GM23248 (cell line): ENCODE data around the gene TMIGD1. TPM values are rescaled to one million over a fixed set of nuclear protein-coding genes. Genes with fewer than 3 reads are reported as not detected.

ENCODE experiments used
- DNase-seq: peaks from one replicate; pipeline ENCODE4 v3.0.0-alpha.2; 2015
- H2AFZ ChIP-seq: fragments of 200-600 bp; sonication (generic); 2 replicates; pipeline ENCODE4 v1.6.1; 2016; ENCODE audit warnings: antibody characterized with exemption
- H3F3A ChIP-seq: fragments of 200-600 bp; sonication (generic); 2 replicates; pipeline ENCODE4 v1.6.1; 2016; ENCODE audit warnings: mild to moderate bottlenecking, antibody characterized with exemption, mixed run types; ENCODE audit not compliant: insufficient read depth
- H3K27ac ChIP-seq: fragments of 200-600 bp; sonication (generic); 2 replicates; pipeline ENCODE4 v1.5.1; 2016; ENCODE audit warnings: mild to moderate bottlenecking
- H3K27me3 ChIP-seq: fragments of 200-600 bp; sonication (generic); replicated peaks from 2 replicates; pipeline ENCODE4 v1.6.1; 2016; ENCODE audit warnings: mild to moderate bottlenecking; ENCODE audit not compliant: insufficient read depth
- H3K36me3 ChIP-seq: fragments of 200-600 bp; sonication (generic); 2 replicates; pipeline ENCODE4 v1.6.1; 2016; ENCODE audit warnings: low read depth, mild to moderate bottlenecking
- H3K4me1 ChIP-seq: fragments of 200-600 bp; sonication (generic); 2 replicates; pipeline ENCODE4 v1.6.1; 2016; ENCODE audit warnings: mild to moderate bottlenecking; ENCODE audit not compliant: insufficient read depth
- H3K4me2 ChIP-seq: fragments of 200-600 bp; sonication (generic); one replicate; pipeline ENCODE4 v1.6.1; 2016; ENCODE audit warnings: mild to moderate bottlenecking; ENCODE audit not compliant: unreplicated experiment
- H3K4me3 ChIP-seq: fragments of 200-600 bp; sonication (generic); 2 replicates; pipeline ENCODE4 v1.5.1; 2016; ENCODE audit warnings: mild to moderate bottlenecking
- H3K79me2 ChIP-seq: fragments of 200-600 bp; sonication (generic); 2 replicates; pipeline ENCODE4 v1.6.1; 2016; ENCODE audit warnings: mild to moderate bottlenecking; ENCODE audit not compliant: insufficient read depth
- H3K9ac ChIP-seq: fragments of 200-600 bp; sonication (generic); 2 replicates; pipeline ENCODE4 v1.6.1; 2016; ENCODE audit warnings: mild to moderate bottlenecking
- H3K9me2 ChIP-seq: fragments of 200-600 bp; sonication (generic); 2 replicates; pipeline ENCODE4 v1.6.1; 2016; ENCODE audit warnings: mixed run types, mild to moderate bottlenecking, moderate library complexity; ENCODE audit not compliant: insufficient read depth
- H3K9me3 ChIP-seq: fragments of 200-600 bp; sonication (generic); one replicate; pipeline ENCODE4 v1.6.1; 2017; ENCODE audit warnings: low read depth
- H4K20me1 ChIP-seq: fragments of 200-600 bp; sonication (generic); 2 replicates; pipeline ENCODE4 v1.6.0; 2016; ENCODE audit not compliant: insufficient read depth
- EZH2 ChIP-seq: fragments of 200-600 bp; sonication (generic); IDR thresholded peaks from 2 replicates; pipeline ENCODE4 v1.6.1; 2018; ENCODE audit warnings: antibody characterized with exemption, mild to moderate bottlenecking; ENCODE audit not compliant: insufficient read depth, poor library complexity, severe bottlenecking
- EZH2phosphoT487 ChIP-seq: fragments of 200-600 bp; sonication (generic); IDR thresholded peaks from 2 replicates; pipeline ENCODE4 v1.6.1; 2018; ENCODE audit warnings: antibody characterized with exemption, moderate library complexity, mild to moderate bottlenecking, low read depth; ENCODE audit not compliant: insufficient read depth
- WGBS, 2 experiments: methylation state at CpG; one replicate each; pipeline ENCODE4 v1.1.6; 2015 to 2017; ENCODE audit warnings: low lambda C conversion rate in 2 of 2, low coverage in 1 of 2; ENCODE audit errors: missing lambda C conversion rate in 2 of 2; 5-methylcytosine and 5-hydroxymethylcytosine counted together
- in situ Hi-C: fragments of 300-500 bp; cut with MboI; formaldehyde crosslinking; loops from 2 replicates; pipeline ENCODE4 v1.15.0; 2020
- polyA plus RNA-seq: library from polyadenylated mRNA; unstranded; fragments of >200 nt; fragmentation: Nextera tagmentation; extraction: Ambion mirVana; gene quantifications from 2 replicates; pipeline ENCODE4 v1.2.1, GENCODE V29; 2016
- total RNA-seq: library from RNA; depleted of rRNA; stranded (reverse); fragments of >200 nt; shearing (Covaris generic); gene quantifications from 2 replicates; pipeline ENCODE4 v1.2.3, GENCODE V29; 2014

The TMIGD1 gene
- total and polyA plus RNA-seq, 2 experiments from 2014 or later: not detected

DNA sequence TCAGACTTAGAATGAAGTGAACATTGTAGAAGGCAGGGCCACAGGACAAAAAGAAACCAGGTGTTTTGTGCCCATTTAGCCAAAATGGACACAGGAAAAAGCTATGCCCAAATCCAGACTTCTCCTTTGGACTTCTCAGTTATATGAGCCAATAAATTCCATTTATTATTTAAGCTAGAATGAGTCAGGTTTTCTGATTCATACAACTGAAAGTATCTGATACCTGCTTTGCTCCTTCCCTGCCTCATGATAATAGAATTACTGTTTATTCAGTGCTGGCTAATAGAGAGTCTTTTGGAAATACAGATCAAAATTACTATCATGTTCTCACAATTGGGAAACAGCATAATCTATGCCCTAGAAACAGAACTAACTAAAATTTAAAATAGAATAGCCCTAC is 36.1 kb upstream of the TMIGD1 start:
- peak; percentile 67 for DNase-seq
- no peaks in the 10 kb centered on the region for H3K9me3 ChIP-seq
- no peaks in the 10 kb centered on the region for H3K36me3 ChIP-seq
- no peak overlapping the region for H3K4me3 ChIP-seq
- H2AFZ ChIP-seq: no peak overlapping the region
- H4K20me1 ChIP-seq: no peaks in the 10 kb centered on the region
- in situ Hi-C loops: no loop called here
- no peaks in the 10 kb centered on the region for H3K79me2 ChIP-seq
- no peak overlapping the region for H3K9ac ChIP-seq
- H3K4me2 ChIP-seq: no peak overlapping the region
- TF ChIP-seq EZH2phosphoT487: no peak
- no peak for TF ChIP-seq EZH2
- H3K9me2 ChIP-seq: no peaks in the 10 kb centered on the region
- H3K27ac ChIP-seq: no peak overlapping the region
- H3K27me3 ChIP-seq: no peaks in the 10 kb centered on the region
- H3F3A ChIP-seq: peaks cover 22% of the 10 kb centered on the region
- H3K4me1 ChIP-seq: peaks cover 19% of the 10 kb centered on the region

DNA sequence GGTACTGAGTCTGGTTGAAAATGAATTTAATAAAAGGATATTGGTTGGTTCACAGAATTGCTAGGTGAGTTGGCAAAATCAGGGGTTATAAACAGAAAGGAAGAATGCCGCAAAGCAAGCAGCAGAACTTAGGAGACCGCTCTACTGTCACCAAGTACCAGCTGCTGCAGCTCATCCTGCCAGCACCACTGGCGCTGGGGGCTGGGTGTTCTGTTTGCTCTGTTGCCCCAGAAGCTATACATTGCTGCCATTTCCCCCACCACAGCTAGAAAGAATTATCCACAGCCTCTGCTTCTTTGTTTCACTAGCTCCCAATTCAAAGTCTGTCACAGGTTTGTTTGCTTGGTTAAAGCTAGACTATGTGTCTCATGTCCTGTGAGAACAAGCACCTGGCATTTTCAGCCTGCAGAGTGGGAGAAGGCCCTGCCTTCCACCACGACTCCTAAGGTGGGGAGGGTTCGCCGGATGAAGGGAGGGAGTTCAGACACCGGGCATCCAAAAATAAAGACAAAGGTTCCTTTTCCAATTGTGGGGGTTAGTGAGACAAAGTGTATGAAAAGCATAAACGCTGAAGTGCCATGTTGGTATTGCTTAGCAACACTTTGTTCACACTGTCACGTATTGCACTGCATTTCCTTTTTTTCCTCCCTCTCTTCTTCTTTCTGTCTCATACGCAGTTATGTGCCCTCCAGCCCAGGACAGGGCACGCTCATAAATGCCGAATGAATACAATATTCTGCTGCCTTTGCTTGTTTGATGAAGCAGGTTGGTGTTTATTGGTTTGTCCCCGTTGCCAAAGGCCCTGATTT is 35.3 kb upstream of the TMIGD1 start:
- Histone ChIP-seq H3K4me1 (peaks cover 23% of the 10 kb centered on the region), H3K4me3 (no peak overlapping the region), H3K9ac (no peak overlapping the region), H3F3A (peaks cover 24% of the 10 kb centered on the region), H3K9me2 (no peaks in the 10 kb centered on the region), H2AFZ (no peak overlapping the region), H4K20me1 (no peaks in the 10 kb centered on the region), H3K4me2 (no peak overlapping the region), H3K36me3 (no peaks in the 10 kb centered on the region), H3K27me3 (no peaks in the 10 kb centered on the region), H3K9me3 (no peaks in the 10 kb centered on the region), H3K79me2 (no peaks in the 10 kb centered on the region), H3K27ac (no peak overlapping the region)
- WGBS, 2 experiments: 80 to 83% methylated on average over 13 of the region's 13 CpGs
- no peak for DNase-seq
- in situ Hi-C loops: no loop called here
- TF ChIP-seq EZH2 (no peak), EZH2phosphoT487 (no peak)

DNA sequence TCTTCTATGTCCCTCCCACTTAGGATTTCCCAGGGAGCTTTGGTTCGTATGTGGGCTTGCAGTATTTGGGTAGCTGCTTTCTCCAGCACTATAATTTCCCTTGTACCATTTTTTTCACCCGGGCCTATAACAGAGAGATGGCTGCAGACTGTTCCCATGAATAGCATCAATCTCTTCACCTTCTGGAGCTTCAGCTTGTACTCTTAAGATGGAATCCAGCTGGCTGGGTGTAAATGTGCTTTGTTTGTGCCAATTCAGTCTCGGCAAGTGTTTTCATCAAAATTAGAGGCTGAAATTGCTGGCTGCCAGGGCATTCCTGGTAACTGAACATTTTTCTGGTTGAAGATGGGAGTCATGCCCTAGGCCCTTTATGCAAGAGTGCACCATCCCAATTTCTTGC is 32.7 kb upstream of the TMIGD1 start:
- 84 to 86% methylated on average over 3 of the region's 3 CpGs for WGBS, 2 experiments
- no peak for TF ChIP-seq EZH2phosphoT487
- no peak for TF ChIP-seq EZH2
- no peak for DNase-seq

DNA sequence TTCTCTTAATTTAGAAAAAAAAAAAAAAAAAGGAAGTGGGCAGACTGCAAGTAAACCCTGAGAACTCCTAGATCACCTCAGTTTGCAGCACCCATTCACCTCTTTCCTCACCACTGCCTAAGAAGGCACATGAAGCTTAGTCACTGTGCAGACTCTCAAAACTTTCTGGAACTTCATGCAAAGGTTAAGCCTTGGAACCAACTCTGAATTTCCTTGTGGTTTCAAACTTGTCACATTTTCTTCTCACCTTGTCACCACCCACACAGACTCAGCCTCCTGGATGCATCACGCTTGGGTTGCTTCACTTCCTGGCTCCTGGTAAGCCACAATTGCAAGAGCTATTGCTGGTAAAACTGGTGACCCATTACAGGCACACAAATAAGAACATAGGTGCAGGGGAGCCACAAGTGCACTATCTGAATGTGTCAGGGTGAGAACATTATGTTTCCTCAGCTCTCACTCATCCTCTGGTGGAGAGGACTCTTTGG is 29.9 kb upstream of the TMIGD1 start:
- Histone ChIP-seq H3K36me3 (no peaks in the 10 kb centered on the region), H3K4me1 (peaks cover 13% of the 10 kb centered on the region), H3K9ac (no peak overlapping the region), H3K9me2 (no peaks in the 10 kb centered on the region), H3K4me3 (no peak overlapping the region), H2AFZ (no peak overlapping the region), H3K4me2 (peak overlapping the region; percentile 47), H3K27ac (peak overlapping the region; percentile 58), H3K9me3 (no peaks in the 10 kb centered on the region), H3K27me3 (no peaks in the 10 kb centered on the region), H4K20me1 (no peaks in the 10 kb centered on the region), H3F3A (peaks cover 15% of the 10 kb centered on the region), H3K79me2 (no peaks in the 10 kb centered on the region)
- DNase-seq: peak; percentile 94
- WGBS, 2 experiments: 0% methylated on average over 1 of the region's 1 CpG
- TF ChIP-seq EZH2: no peak
- 0 out of 2 replicates have a peak, but pooled peaks have one; percentile 64 for TF ChIP-seq EZH2phosphoT487
- in situ Hi-C loops: no loop called here

More for the DNA sequence above, 32.7 kb upstream of the TMIGD1 start:
- H3K9ac ChIP-seq: no peak overlapping the region
- in situ Hi-C loops: no loop called here
- no peak overlapping the region for H3K4me2 ChIP-seq
- no peaks in the 10 kb centered on the region for H3K9me3 ChIP-seq
- no peaks in the 10 kb centered on the region for H4K20me1 ChIP-seq
- peaks cover 22% of the 10 kb centered on the region for H3K4me1 ChIP-seq
- no peak overlapping the region for H2AFZ ChIP-seq
- H3K9me2 ChIP-seq: no peaks in the 10 kb centered on the region
- no peak overlapping the region for H3K27ac ChIP-seq
- peaks cover 23% of the 10 kb centered on the region for H3F3A ChIP-seq
- no peaks in the 10 kb centered on the region for H3K79me2 ChIP-seq
- no peak overlapping the region for H3K4me3 ChIP-seq
- no peaks in the 10 kb centered on the region for H3K36me3 ChIP-seq
- no peaks in the 10 kb centered on the region for H3K27me3 ChIP-seq
